ENCODE results near the gene MBD4.

Gene MBD4

GRCh38 chr3:129462361-129462968 is 22.7 kb upstream of the MBD4 start:
- FAIRE-seq, result no peak

- no peak for FAIRE-seq
Observed at GRCh38 chr3:129461461-129462146, 21.9 kb upstream of the MBD4 start.

GRCh38 chr3:129461022-129461421 is 21.3 kb upstream of the MBD4 start:
- FAIRE-seq, result no peak

DNA sequence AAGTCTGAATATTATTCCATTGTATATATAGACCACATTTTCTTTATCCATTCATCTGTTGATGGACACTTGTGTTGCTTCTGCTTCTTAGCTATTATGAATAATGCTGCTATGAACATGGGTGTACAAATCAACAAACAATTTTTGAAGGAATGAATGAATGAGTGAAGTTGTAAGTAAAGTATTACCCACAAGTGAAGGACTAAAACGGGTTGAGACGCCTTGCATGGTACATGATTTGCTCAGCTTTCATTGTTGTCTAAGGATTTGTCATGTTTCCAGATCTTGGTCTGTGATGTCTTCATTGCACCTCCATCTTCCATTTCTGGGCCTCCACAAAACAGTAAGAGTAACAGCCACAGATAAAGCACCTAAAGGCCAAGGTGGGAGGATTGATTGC is 20.8 kb upstream of the MBD4 start:
- no peak for FAIRE-seq

DNA sequence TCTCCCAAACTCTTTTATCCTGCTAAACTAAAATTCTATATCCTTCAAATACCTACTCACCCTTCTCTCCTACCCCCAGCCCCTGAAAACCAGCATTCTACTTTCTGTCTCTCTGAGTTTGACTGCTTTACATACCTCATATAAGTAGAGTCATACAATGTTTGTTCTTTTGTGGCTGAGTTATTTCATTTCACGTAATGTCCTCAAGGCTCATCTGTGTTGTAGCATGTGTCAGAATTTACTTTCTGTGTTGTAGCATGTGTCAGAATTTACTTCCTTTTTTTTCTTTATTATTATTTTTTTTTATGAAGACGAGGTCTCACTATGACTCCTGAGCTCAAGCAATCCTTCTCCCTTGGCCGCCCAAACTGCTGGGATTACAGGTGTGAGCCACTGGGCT is 20.4 kb upstream of the MBD4 start:
- FAIRE-seq, result no peak

DNA sequence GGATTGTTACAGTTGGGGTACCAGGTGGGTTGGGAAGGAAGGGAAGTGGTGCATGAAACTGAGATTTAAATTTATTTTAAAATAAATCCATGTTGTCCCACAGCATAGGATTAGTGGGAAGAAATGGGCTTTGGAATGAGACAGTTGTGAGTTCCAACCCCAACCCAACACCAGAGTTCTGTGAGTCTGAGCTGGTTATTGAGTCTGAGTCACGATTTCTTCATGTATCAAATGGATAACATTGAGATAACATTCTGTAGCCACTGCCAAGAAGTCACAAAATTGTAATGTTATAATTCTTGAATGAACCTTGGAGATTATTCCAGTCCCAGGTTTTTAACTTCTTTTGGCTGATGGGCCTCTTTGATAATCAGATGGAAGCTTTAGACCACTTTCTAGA is 14.0 kb upstream of the MBD4 start:
- FAIRE-seq, result no peak

DNA sequence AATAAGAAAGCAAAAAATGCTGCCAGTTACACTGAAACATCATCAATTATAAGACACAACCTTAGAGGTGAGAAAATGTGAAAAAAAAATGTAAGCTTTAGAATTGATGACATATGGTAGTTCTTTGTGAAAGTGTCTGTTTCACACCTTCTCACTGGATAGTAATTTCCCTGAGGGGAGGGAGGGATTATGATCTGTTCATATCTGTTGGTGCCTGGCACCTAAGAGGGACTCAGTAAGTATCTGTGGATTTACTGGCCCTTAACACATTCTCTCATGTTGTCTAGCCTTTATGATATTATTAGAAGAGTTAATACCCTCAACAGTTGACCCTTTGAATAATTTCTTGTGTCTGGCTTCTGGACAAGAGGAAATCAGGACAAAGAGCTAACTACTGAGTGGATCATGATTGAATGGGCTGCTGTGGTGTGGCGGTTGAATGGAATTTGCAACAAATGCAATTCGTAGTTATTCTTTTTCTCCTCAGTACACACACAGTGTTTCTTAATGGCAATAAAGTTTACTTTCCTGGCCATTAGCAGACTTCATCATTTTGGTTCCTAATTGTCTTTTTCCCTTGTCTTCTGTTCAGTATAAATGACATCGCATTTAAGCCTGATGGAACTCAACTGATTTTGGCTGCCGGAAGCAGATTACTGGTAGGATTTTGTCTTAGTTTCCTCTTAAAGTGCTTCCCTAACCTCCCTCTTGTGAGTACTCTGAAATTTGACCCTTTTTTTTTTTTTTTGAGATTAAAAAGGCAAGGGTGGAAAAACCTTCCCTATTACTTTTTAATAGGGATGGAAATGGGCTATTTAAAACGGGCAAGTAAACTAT is 9.7 kb upstream of the MBD4 start:
- FAIRE-seq, result no peak

- no peak for FAIRE-seq
Observed at GRCh38 chr3:129448186-129448895, 8.6 kb upstream of the MBD4 start.

- FAIRE-seq, result no peak
Observed at GRCh38 chr3:129446926-129447325, 7.2 kb upstream of the MBD4 start.

DNA sequence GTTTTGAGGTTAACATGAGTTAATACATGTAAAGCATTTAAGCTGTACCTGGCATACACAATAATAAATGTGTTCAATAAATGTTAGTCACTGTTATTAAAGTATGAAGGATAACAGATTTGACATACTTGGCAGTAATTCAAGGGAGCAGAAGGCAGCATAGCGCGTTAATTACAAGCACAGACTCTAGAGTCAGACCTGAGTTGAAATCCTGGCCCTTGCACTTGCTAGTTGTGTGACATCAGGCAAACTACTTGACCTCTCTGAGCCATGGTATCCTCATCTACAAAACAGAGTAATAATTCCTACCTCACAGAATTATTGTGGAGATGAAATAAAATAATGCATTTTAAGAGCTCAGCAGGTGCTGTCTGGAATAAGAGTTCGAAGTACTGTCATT is 5.7 kb upstream of the MBD4 start:
- FAIRE-seq, result no peak

DNA sequence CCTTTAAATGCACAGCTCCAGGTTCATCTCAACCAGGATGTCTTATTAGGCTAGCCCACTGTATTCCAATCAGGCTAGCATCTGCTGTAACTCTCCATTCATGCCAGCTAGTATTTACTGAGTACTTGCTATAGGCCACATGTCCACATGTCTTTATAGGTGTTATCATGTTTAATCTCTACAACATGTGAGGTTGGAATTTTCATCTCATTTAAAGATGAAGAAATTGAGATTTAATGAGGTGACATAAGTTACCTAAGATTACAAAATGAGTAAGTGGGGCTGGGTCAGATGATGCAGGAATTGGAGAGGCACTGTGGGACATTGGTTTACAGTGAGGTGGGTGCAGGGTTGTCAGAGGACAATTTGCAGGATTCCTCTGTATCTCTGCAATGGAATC is 3.2 kb upstream of the MBD4 start:
- FAIRE-seq, result no peak

DNA sequence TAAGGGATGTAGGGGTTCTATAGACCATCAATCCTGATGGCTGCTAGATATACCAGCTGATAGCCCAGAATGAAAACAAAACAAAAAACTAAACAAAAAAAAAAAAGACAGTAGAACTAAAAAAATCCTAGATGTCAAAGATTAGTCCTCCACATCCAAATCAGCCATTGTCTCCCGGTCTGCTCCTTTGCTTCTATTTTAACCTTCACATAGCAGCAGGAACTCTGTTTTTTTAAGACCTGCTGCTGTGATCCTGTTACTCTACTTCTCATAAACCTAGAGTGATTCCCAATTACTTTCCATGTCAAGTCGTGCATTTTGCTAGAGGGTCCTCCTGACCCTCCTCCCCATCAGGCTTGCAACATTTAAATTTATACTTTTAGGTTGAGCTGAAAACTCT is 2.7 kb upstream of the MBD4 start:
- FAIRE-seq, result no peak

GRCh38 chr3:129441782-129442181 is 2.0 kb upstream of the MBD4 start:
- FAIRE-seq, result no peak

DNA sequence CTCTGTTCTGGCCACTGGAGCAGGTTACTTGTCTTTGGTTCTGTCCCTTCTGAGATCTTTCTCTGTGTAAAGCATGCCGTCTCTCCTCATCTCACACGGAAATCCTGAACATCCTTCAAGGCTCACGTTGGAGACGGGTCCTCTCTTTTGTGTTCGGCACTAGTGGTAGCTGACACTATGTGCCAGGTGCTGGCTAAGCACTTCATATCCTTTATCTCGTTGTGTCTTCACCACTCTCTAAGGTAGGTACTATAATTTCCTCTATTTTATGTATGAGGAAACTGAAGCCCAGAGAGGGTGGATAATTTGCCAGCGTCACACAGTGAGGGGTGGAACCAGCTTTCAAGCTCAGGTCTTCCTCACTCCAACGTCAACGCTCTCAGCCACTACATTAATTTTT is 1.5 kb upstream of the MBD4 start:
- FAIRE-seq, result no peak

GRCh38 chr3:129440618-129441190 is 956 bp upstream of the MBD4 start:
- FAIRE-seq, result no peak

DNA sequence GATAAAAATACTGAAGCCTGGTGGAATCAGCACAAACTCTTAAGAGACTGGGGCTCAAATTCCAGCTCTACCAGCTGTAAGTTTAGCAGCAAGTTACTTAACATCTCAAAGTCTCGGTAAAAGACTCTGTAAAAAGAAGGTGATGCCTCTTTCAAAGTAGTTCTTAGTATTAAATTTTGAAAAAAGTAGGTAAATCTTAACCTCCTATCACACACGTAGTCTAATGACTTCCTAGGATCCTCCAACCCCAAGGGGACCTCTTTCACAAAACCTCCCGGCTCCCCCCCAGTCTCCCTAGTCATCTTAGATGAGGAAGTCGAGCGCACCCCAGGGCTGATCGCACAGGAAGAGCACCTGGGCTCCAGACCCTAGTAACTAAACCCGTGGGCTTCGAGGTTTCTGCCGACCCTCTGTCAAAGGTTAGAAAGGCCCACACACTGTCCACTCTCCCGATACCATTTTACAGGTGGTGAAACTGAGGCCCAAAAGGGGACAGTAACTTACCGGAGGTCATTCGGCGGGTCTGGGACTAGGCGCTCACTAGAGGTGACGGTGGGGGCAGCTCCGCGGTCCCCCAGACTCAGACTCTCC is 427 bp downstream of the MBD4 start:
- no peak for FAIRE-seq

DNA sequence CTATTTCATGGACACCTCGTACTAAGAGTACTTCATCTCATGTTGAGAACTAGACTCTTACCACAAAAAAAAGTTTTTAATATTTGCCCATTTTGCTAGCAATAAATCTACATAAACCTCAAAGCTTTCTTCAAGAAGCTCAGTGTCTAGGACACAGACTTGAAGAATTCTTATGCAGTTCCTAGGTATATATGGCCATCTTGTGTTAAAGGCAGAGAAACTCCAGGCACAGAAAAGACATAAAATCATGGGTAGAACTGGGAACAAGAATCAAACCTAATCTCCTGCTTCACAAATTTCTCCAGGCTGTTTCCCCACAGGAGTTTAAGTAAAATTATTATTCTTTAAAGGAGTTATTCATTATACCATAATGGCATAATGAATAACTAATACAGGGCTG is 4.4 kb downstream of the MBD4 start:
- FAIRE-seq, result no peak

DNA sequence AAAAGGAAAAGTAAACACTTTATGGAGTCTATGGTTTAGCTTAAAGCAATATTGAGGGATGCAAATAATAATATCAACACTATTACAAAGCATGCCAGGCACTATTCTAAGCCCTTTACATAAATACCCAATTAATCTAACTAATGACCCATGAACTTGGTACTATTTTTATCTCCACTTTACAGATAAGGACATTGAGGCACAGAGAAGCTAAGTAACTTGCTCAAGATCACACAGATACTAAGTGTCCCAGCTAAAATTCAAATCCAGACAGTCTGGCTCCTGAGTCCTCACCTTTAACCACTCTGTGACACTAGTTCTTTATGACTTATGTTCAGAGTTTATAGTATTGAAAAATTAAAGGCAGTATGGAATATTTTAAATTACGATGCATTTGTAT is 5.6 kb downstream of the MBD4 start:
- no peak for FAIRE-seq

- FAIRE-seq, result no peak
Observed at GRCh38 chr3:129433565-129433964, 6.2 kb downstream of the MBD4 start.

DNA sequence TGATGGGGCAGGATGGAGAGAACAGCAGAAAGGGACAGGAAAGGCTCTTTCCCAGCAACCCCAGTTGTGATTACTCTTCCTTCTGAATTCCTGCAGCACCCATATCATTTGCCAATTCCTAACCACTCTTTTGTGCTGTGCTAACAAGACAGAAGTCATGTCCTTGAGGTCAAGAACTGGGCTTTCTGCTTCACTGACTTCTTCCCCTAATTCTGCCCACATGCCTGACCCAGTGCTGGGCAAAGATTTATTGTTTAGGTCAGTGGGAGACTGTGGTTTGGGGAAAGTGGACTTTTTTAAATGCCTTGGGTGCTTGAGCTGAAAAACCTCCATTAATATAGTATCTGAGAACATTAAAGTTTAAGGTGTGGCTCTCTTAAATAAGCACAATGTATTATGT is 7.1 kb downstream of the MBD4 start:
- no peak for FAIRE-seq

DNA sequence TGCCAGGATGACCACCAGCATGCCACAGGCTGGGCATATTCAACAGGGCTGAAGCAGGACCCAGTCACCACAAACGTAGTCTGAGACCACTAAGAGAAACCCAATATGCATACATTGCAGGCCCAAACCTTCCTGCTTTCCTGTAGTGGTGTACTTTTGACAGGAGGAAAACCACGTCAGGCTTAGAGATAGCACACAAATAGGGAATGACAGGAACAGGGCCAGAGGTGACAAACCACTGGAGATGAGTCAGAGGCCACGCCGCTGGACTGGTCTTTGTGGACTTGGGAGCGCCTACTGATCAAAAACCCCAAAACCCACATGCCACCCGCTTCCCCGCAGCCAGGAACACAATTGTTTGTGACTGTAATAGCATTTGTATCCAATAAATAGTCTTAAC is 7.7 kb downstream of the MBD4 start:
- FAIRE-seq, result no peak

GRCh38 chr3:129429602-129430001 is 10.1 kb downstream of the MBD4 start:
- no peak for FAIRE-seq

DNA sequence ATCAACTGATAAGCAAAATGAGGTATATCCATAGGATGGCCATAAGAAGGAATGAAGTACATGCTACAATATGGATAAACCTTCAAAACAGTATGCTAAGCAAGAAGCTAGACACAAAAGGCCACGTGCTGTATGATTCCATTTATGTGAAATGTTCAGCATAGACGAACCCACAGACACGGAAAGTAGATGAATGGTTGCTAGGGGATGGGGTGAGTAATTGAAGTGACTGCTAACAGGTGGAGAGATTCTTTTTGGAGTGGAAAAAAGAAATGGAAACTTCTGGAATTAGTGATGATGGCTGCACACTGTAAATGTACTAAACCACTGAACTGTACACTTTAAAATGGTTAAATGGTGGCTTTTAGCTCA is 10.7 kb downstream of the MBD4 start:
- no peak for FAIRE-seq

Measured in colon (tissue), 2 donors.